ENCODE measurements around the gene ADCK1. TPM values are rescaled to one million over a fixed set of nuclear protein-coding genes. Genes with fewer than 3 reads are reported as not detected.
"Not testable (repeated sequence)": the region's sequence is repeated elsewhere in the genome, so short reads cannot be mapped to it uniquely, and the experiment has no call there.

ADCK1 gene
- total and polyA plus RNA-seq, 2 of the 13 experiments (the other 11 are each of a cell fraction or from before 2014, with no cell fraction given) = 3.9 to 6.3 TPM

GRCh38 chr14:77763978-77764377 lies 35.9 kb upstream of the ADCK1 start:
- Histone ChIP-seq H3K79me2 (ENCODE audit: insufficient read depth, low read length) (peaks cover 19% of the 10 kb centered on the region), H3K27ac (ENCODE audit: extremely low read length, insufficient read depth, low read length) (no peak overlapping the region), H3K4me2 (ENCODE audit: low read depth, low read length) (no peak overlapping the region), H3K9ac (ENCODE audit: insufficient read depth, low read depth, low read length) (no peak overlapping the region), H3K9me3 (ENCODE audit: low read length) (no peaks in the 10 kb centered on the region), H3K27me3 (ENCODE audit: control insufficient read depth in 1 of 2, insufficient read depth in 2 of 2, low read length in 2 of 2) (no peaks in the 10 kb centered on the region; a peak in 1 of 5 replicates), H4K20me1 (ENCODE audit: insufficient read depth, low read length) (peaks cover 10% of the 10 kb centered on the region), H3K4me1 (ENCODE audit: insufficient read depth, low read length) (peaks cover 10% of the 10 kb centered on the region), H2AFZ (ENCODE audit: low read length) (no peak overlapping the region), H3K4me3 (replicated peaks in 1 of 3; ENCODE audit: insufficient read depth in 1 of 3, low read depth in 2 of 3, low read length in 3 of 3) (no peak overlapping the region), H3K36me3 (replicated peaks in 1 of 2; ENCODE audit: control insufficient read depth in 1 of 2, insufficient read depth in 2 of 2, low read length in 2 of 2) (no peaks in the 10 kb centered on the region)
- intact Hi-C loops (cut with micrococcal nuclease; ENCODE audit: unreplicated experiment) (no loop called here), in situ Hi-C loops (cut with HindIII; ENCODE audit: extremely low pct_ligation_motif_present, low pct_unique_long_range_greater_than_20kb) (loop anchor here (5.0 kb wide), 1 partner anchor 53 kb away; no protein-coding TSS in a partner anchor)
- FAIRE-seq (no peak), DNase-seq (ENCODE audit: low spot score) (no peak), ATAC-seq (no peak)
- ChIA-PET POLR2A (interaction anchor here (1.0 kb wide), 1 partner anchor 14 kb away, joined by 3 read pairs; no protein-coding TSS in a partner anchor), CTCF (ENCODE audit: low intra/inter-chr PET ratio, low total read pairs) (no interaction called here)
- no peak for TF ChIP-seq ZBTB14 (CRISPR knock-in tag; IDR thresholded peaks at IDR 0.05)
- no peak for TF ChIP-seq RFX5 (IDR thresholded peaks at IDR 0.05; ENCODE audit: low read depth, low read length)
- BruUV-seq (replicated peaks) = no TSS peak
- WGBS (ENCODE audit: low lambda C conversion rate) = 67% methylated on average over 3 of the region's 3 CpGs

GRCh38 chr14:77768442-77769069 lies 31.4 kb upstream of the ADCK1 start:
- DNase-seq (ENCODE audit: low spot score); H3K4me3 ChIP-seq (replicated peaks in 1 of 3; ENCODE audit: insufficient read depth in 1 of 3, low read depth in 2 of 3, low read length in 3 of 3); ATAC-seq; H3K4me2 ChIP-seq (ENCODE audit: low read depth, low read length); H3K36me3 ChIP-seq (replicated peaks in 1 of 2; ENCODE audit: control insufficient read depth in 1 of 2, insufficient read depth in 2 of 2, low read length in 2 of 2); H2AFZ ChIP-seq (ENCODE audit: low read length); H4K20me1 ChIP-seq (ENCODE audit: insufficient read depth, low read length); in situ Hi-C loops (cut with HindIII; ENCODE audit: extremely low pct_ligation_motif_present, low pct_unique_long_range_greater_than_20kb); H3K4me1 ChIP-seq (ENCODE audit: insufficient read depth, low read length); H3K9ac ChIP-seq (ENCODE audit: insufficient read depth, low read depth, low read length); H3K27ac ChIP-seq (ENCODE audit: extremely low read length, insufficient read depth, low read length); intact Hi-C loops (cut with micrococcal nuclease; ENCODE audit: unreplicated experiment); H3K27me3 ChIP-seq (ENCODE audit: control insufficient read depth in 1 of 2, insufficient read depth in 2 of 2, low read length in 2 of 2); CTCF ChIA-PET (ENCODE audit: low intra/inter-chr PET ratio, low total read pairs); H3K9me3 ChIP-seq (ENCODE audit: low read length); H3K79me2 ChIP-seq (ENCODE audit: insufficient read depth, low read length); POLR2A ChIA-PET; BruUV-seq (replicated peaks): not testable (repeated sequence)
- WGBS (ENCODE audit: low lambda C conversion rate) = 56% methylated on average over 2 of the region's 2 CpGs
- FAIRE-seq = peak; percentile 15

All from HepG2 (cell line).